B cell (primary cell): ENCODE measurements around the gene PLEKHJ1. TPM values are rescaled to one million over a fixed set of nuclear protein-coding genes. Genes with fewer than 3 reads are reported as not detected.
A peak's percentile ranks its signal among the peaks of the same experiment; 100 is the strongest.

Experiments used
- ATAC-seq: fragments of 200-7000 bp; cut with Tn5 transposase; one replicate; pipeline ENCODE4 v1.10.0; 2021; ENCODE audit warnings: low read depth, mild to moderate bottlenecking, moderate number of reproducible peaks, moderate library complexity
- CTCF ChIA-PET: fragments of 350-600 bp; sonication (Branson Sonifier 250); formaldehyde crosslinking; loops from one replicate; lab custom pipeline; 2021; ENCODE audit warnings: antibody characterized with exemption, inconsistent platforms; lab: Charles Lee
- POLR2A ChIA-PET: fragments of 350-600 bp; sonication (Branson Sonifier 250); formaldehyde crosslinking; loops from one replicate; lab custom pipeline; 2021; ENCODE audit warnings: antibody characterized with exemption; lab: Charles Lee
- DNase-seq: peaks from one replicate; pipeline ENCODE4 v3.0.0; 2013
- H2AFZ ChIP-seq: 2 replicates; pipeline ENCODE4 v1.6.1; 2012; ENCODE audit warnings: mild to moderate bottlenecking, low read depth, low read length; ENCODE audit not compliant: insufficient read depth, poor library complexity, severe bottlenecking
- H3K27ac ChIP-seq, 2 donors: 1 replicate in 1 of 2; 2 replicates in 1 of 2; pipeline ENCODE4 v1.5.1; 2012 to 2013; ENCODE audit warnings: low read length in 2 of 2, mild to moderate bottlenecking in 2 of 2, moderate library complexity in 1 of 2
- H3K27me3 ChIP-seq, 4 experiments: fragments of 200-600 bp in 1 of 4; sonication (generic) in 1 of 4; replicated peaks in 1 of 4; 1 replicate in 2 of 4; 2 replicates in 2 of 4; pipeline versions ENCODE4 v1.6.1 to v1.7.0; 2013 to 2016; ENCODE audit warnings: low read length in 3 of 4, mild to moderate bottlenecking in 2 of 4, mixed read lengths in 1 of 4, moderate library complexity in 1 of 4; ENCODE audit not compliant: insufficient read depth in 4 of 4, control insufficient read depth in 3 of 4; ENCODE audit errors: control extremely low read depth in 1 of 4
- H3K36me3 ChIP-seq, 2 experiments: replicated peaks in 1 of 2; 1 replicate in 1 of 2; 2 replicates in 1 of 2; pipeline versions ENCODE4 v1.6.1 to v1.7.1; 2013; ENCODE audit warnings: low read length in 1 of 2; ENCODE audit not compliant: insufficient read depth in 2 of 2, control insufficient read depth in 1 of 2; ENCODE audit errors: control extremely low read depth in 1 of 2, extremely low read depth in 1 of 2
- H3K4me1 ChIP-seq, 2 donors: fragments of 200-600 bp in 1 of 2; sonication (generic) in 1 of 2; 1 replicate in 1 of 2; 2 replicates in 1 of 2; pipeline versions ENCODE4 v1.5.1 to v1.6.1; 2013 to 2017; ENCODE audit warnings: low read length in 2 of 2; ENCODE audit not compliant: control insufficient read depth in 2 of 2, insufficient read depth in 2 of 2
- H3K4me2 ChIP-seq: replicated peaks from 2 replicates; pipeline ENCODE3; 2012; ENCODE audit warnings: mild to moderate bottlenecking, low read depth, low read length; ENCODE audit not compliant: poor library complexity, severe bottlenecking
- H3K4me3 ChIP-seq, 5 experiments: fragments of 200-600 bp in 1 of 5; sonication (generic) in 1 of 5; 1 replicate in 3 of 5; 2 replicates in 2 of 5; pipeline versions ENCODE4 v1.5.1 to v1.7.0; 2011 to 2016; ENCODE audit warnings: low read length in 4 of 5, mild to moderate bottlenecking in 4 of 5, low read depth in 2 of 5, control low read depth in 1 of 5, moderate library complexity in 1 of 5; ENCODE audit not compliant: insufficient read depth in 1 of 5; ENCODE audit errors: control extremely low read depth in 1 of 5, extremely low read depth in 1 of 5
- H3K79me2 ChIP-seq: fragments of 200-600 bp; sonication (generic); one replicate; pipeline ENCODE4 v1.6.0; 2016; ENCODE audit warnings: low read length; ENCODE audit not compliant: control insufficient read depth, insufficient read depth
- H3K9ac ChIP-seq: fragments of 200-600 bp; sonication (generic); 2 replicates; pipeline ENCODE4 v1.6.1; 2017; ENCODE audit warnings: mild to moderate bottlenecking, low read length, moderate library complexity
- H3K9me3 ChIP-seq, 3 donors: one replicate each; pipeline versions ENCODE4 v1.6.1 to v1.7.1; 2013; ENCODE audit warnings: low read length in 2 of 3; ENCODE audit not compliant: control insufficient read depth in 2 of 3, insufficient read depth in 1 of 3; ENCODE audit errors: control extremely low read depth in 1 of 3
- H4K20me1 ChIP-seq: 2 replicates; pipeline ENCODE4 v1.6.0; 2012; ENCODE audit warnings: mild to moderate bottlenecking, low read length; ENCODE audit not compliant: insufficient read depth, control insufficient read depth, poor library complexity, severe bottlenecking
- H3K27ac Mint-ChIP-seq: one replicate; pipeline ENCODE4 v1.8.0; 2021; ENCODE audit warnings: mixed read lengths
- H3K27me3 Mint-ChIP-seq: one replicate; pipeline ENCODE4 v1.8.0; 2021; ENCODE audit warnings: mixed read lengths
- H3K4me1 Mint-ChIP-seq: one replicate; pipeline ENCODE4 v1.8.0; 2021; ENCODE audit warnings: mixed read lengths
- H3K4me3 Mint-ChIP-seq: one replicate; pipeline ENCODE4 v1.8.0; 2021; ENCODE audit warnings: mixed read lengths
- H3K9me3 Mint-ChIP-seq: one replicate; pipeline ENCODE4 v1.8.0; 2022; ENCODE audit warnings: mixed read lengths; ENCODE audit not compliant: insufficient read depth
- EZH2 ChIP-seq: IDR thresholded peaks from 2 replicates; pipeline ENCODE4 v1.6.1; 2012; ENCODE audit warnings: borderline replicate concordance, low read depth, mild to moderate bottlenecking, moderate library complexity, low read length; ENCODE audit not compliant: insufficient read depth, poor library complexity, severe bottlenecking
- WGBS: methylation state at CpG from one replicate; pipeline ENCODE4 v1.1.5; 2013; ENCODE audit warnings: missing lambda C conversion rate; ENCODE audit not compliant: insufficient coverage; 5-methylcytosine and 5-hydroxymethylcytosine counted together
- intact Hi-C: fragments of 100-400 bp; cut with micrococcal nuclease; formaldehyde crosslinking; loops from one replicate; pipeline ENCODE4 v1.10.0; 2022
- polyA plus RNA-seq: library from polyadenylated mRNA; depleted of rRNA; stranded (reverse); fragments of >200 nt; gene quantifications from 2 replicates; pipeline ENCODE4 v1.2.3, GENCODE V29; 2012
- total RNA-seq, 2 donors: library from RNA; stranded (reverse); fragments of 120-200 nt in 1 of 2; gene quantifications; 1 replicate in 1 of 2; 2 replicates in 1 of 2; pipeline versions ENCODE4 v1.2.3 to v1.2.4, GENCODE V29; 2013 to 2022
- TF ChIP-seq, protein P1 (sequence below): fragments of 200-600 bp; IDR thresholded peaks from one replicate; pipeline ENCODE4 v1.8.0; 2022; ENCODE audit warnings: antibody characterized with exemption, mild to moderate bottlenecking

Gene PLEKHJ1
- total and polyA plus RNA-seq, 2 donors (not counting 1 experiment from before 2014, with no cell fraction given), result 86.7 to 117 TPM

DNA sequence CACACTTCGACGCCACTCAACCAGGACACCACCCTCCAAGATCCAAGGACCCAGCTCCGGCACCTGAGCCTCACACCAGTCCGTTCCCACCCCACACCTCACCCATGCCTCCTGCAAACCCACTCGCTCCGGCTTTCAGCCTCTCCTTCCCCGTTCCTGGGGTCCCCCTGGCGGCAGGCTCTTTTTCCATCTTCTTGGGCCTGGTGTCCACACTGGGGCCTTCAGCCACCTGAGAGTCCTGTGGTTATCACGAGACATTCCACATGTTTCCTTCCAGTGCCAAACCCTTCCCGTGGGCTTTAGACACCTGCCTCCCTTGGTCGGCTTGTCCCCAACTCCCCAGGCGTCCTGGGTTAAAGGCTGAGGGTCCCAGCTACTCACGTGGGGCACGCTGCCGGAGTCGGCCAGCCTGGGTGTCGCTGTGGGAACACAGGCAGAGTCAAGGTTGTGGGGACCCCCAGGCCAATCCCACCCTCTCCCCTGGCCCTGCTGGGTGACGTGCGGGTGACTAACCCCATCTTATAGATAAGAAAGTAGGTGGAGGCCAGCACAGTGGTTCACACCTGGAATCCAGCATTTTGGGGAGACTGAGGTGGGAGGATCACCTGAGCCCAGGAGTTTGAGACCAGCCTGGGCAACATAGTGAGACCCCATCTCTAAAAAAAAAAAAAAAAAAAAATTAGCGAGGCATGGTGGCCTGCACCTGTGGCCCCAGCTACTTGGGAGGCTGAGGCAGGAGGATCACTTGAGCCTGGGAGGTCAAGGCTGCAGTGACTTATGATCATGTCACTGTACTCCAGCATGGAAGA, 18.1 kb upstream of the PLEKHJ1 start:
- CTCF ChIA-PET, result interaction anchor here (1.7 to 6.3 kb wide), 7 partner anchors 8 to 98 kb away, joined by 6 to 63 read pairs (median 14); no protein-coding TSS in a partner anchor
- Mint-ChIP-seq H3K4me3 (peak overlapping the region; percentile 78), H3K4me1 (peaks cover 49% of the 10 kb centered on the region), H3K27ac (peak overlapping the region; percentile 65), H3K27me3 (no peaks in the 10 kb centered on the region), H3K9me3 (no peaks in the 10 kb centered on the region)
- 77% methylated on average over 16 of the region's 20 CpGs for WGBS
- Histone ChIP-seq H3K27ac (no peak overlapping the region), H3K4me1 (peaks cover 61 to 77% of the 10 kb centered on the region in 2 donors), H3K9me3 (peaks cover 0 to 20% (median 0%) of the 10 kb centered on the region in 3 donors), H4K20me1 (peaks cover 22% of the 10 kb centered on the region), H3K36me3 (no peaks in the 10 kb centered on the region), H3K9ac (no peak overlapping the region), H2AFZ (no peak overlapping the region), H3K79me2 (peaks cover 4% of the 10 kb centered on the region), H3K27me3 (peaks cover 0 to 31% (median 14%) of the 10 kb centered on the region in 4 experiments), H3K4me3 (no peak overlapping the region), H3K4me2 (peak overlapping the region; percentile 100)
- ATAC-seq (no peak), DNase-seq (no peak)
- TF ChIP-seq, protein P1, sequence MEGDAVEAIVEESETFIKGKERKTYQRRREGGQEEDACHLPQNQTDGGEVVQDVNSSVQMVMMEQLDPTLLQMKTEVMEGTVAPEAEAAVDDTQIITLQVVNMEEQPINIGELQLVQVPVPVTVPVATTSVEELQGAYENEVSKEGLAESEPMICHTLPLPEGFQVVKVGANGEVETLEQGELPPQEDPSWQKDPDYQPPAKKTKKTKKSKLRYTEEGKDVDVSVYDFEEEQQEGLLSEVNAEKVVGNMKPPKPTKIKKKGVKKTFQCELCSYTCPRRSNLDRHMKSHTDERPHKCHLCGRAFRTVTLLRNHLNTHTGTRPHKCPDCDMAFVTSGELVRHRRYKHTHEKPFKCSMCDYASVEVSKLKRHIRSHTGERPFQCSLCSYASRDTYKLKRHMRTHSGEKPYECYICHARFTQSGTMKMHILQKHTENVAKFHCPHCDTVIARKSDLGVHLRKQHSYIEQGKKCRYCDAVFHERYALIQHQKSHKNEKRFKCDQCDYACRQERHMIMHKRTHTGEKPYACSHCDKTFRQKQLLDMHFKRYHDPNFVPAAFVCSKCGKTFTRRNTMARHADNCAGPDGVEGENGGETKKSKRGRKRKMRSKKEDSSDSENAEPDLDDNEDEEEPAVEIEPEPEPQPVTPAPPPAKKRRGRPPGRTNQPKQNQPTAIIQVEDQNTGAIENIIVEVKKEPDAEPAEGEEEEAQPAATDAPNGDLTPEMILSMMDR, result no peak
- no peak for TF ChIP-seq EZH2
- intact Hi-C loops, result loop anchor here (5.0 kb wide), 1 partner anchor 33 kb away; no protein-coding TSS in a partner anchor
- POLR2A ChIA-PET, result interaction anchor here (0.6 to 8.8 kb wide), 9 partner anchors 17 to 428 kb away, joined by 3 to 134 read pairs (median 5); no protein-coding TSS in a partner anchor
